T47D (cell line): Measurements from ENCODE around the gene STAT6.
A peak's percentile ranks its signal among the peaks of the same experiment; 100 is the strongest.

ENCODE experiments used
- DNase-seq, 2 experiments: peaks; one replicate each; pipeline versions ENCODE4 v3.0.0 to v3.0.0-alpha.2; 2011 to 2012; ENCODE audit warnings: low read depth in 1 of 2, low spot score in 1 of 2
- JUND ChIP-seq: IDR thresholded peaks from 2 replicates; pipeline ENCODE4 v1.6.1; 2012; ENCODE audit warnings: low read depth
- in situ Hi-C: cut with HindIII; loops from 2 replicates; pipeline ENCODE4 v1.10.0; 2016; ENCODE audit warnings: low sequenced_read_pairs, low pct_unique_long_range_greater_than_20kb

The STAT6 gene, protein sequence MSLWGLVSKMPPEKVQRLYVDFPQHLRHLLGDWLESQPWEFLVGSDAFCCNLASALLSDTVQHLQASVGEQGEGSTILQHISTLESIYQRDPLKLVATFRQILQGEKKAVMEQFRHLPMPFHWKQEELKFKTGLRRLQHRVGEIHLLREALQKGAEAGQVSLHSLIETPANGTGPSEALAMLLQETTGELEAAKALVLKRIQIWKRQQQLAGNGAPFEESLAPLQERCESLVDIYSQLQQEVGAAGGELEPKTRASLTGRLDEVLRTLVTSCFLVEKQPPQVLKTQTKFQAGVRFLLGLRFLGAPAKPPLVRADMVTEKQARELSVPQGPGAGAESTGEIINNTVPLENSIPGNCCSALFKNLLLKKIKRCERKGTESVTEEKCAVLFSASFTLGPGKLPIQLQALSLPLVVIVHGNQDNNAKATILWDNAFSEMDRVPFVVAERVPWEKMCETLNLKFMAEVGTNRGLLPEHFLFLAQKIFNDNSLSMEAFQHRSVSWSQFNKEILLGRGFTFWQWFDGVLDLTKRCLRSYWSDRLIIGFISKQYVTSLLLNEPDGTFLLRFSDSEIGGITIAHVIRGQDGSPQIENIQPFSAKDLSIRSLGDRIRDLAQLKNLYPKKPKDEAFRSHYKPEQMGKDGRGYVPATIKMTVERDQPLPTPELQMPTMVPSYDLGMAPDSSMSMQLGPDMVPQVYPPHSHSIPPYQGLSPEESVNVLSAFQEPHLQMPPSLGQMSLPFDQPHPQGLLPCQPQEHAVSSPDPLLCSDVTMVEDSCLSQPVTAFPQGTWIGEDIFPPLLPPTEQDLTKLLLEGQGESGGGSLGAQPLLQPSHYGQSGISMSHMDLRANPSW

DNA sequence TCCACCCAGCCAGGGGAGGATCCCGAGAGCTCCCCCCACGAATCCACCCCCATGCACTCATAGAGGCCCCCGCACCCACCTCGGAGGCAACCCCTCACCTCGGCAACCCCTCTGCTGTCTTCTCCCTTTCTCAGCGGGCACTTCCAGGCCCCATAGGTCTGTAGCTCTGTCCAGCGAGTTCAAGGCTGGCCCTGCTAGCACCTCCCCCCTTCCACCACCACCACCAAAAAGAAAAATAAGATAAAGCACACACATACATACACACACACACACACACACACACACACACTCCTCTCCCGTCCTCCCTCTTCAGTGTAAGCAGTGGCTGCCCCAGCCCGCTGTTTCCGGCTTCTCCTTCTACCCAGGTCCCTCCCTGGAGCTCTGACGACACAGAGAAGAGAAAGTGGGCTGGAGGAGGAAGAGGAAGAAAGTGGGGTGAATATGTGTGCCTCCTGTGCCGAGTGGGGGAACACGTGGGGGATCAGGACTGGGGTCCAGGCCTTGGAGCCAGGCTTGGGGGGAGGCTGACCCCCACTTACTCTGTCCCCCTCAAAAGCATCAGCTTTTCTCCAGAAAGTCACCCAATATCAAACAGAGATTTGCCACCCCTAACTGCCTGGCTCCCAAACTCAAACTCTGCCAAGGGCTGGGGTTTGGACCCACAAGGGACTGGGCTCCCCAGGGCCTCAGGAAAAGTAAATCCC, at the start of gene STAT6:
STAT6 (minus strand) TSS at position 332 of the 704 bp plus-strand sequence. CDS start 3,084 bp downstream, outside the sequence.
- TF ChIP-seq JUND, result no peak
- peak; percentile 67 to 90 for DNase-seq
- in situ Hi-C loops, result no loop called here

- in situ Hi-C loops, result no loop called here
- no peak for TF ChIP-seq JUND
- DNase-seq, result no peak
Measured at GRCh38 chr12:57160741-57161140, 49.6 kb upstream of the STAT6 start.

- DNase-seq, result no peak
- no peak for TF ChIP-seq JUND
- in situ Hi-C loops, result no loop called here
Measured at GRCh38 chr12:57160040-57160439, 48.9 kb upstream of the STAT6 start.

- in situ Hi-C loops, result no loop called here
- DNase-seq, result no peak
- no peak for TF ChIP-seq JUND
Measured at GRCh38 chr12:57159311-57159710, 48.1 kb upstream of the STAT6 start.

DNA sequence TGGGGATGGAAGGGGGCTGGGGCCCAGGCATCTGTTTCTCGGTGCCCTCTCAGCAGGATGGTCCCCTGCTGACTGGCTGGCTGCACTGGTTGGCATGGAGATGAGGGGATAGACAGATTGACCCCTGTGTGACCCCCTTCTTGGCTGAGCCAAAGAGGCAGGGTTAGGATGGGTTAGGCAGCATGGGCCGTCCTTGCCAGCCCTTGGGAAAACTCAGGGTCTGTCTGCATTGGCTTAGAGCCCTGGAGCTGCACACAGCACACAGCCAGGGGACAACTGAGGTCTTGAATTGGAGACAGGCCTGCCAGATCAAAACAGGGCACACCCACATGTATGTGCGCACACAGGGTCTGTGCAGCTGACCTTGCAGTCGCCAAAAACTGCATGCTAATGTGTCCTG, 47.5 kb upstream of the STAT6 start:
- no peak for TF ChIP-seq JUND
- no peak for DNase-seq
- in situ Hi-C loops, result no loop called here

DNA sequence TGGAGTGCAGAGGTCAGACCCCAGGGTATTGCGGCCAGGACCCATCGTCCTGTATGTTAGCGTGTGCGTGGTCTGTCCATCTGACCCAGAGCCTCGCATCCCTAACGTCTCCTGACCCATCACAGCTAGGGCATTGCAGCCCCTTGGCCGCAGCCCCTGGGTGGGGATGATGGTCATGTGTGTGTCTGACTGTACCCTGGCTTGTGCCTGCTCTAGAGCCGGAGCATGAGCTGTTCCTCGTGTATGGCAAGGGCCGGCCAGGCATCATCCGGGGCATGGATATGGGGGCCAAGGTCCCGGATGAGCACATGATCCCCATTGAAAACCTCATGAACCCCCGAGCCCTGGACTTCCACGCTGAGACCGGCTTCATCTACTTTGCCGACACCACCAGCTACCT, 47.0 kb upstream of the STAT6 start:
- TF ChIP-seq JUND, result no peak
- DNase-seq, result no peak
- in situ Hi-C loops, result no loop called here

DNA sequence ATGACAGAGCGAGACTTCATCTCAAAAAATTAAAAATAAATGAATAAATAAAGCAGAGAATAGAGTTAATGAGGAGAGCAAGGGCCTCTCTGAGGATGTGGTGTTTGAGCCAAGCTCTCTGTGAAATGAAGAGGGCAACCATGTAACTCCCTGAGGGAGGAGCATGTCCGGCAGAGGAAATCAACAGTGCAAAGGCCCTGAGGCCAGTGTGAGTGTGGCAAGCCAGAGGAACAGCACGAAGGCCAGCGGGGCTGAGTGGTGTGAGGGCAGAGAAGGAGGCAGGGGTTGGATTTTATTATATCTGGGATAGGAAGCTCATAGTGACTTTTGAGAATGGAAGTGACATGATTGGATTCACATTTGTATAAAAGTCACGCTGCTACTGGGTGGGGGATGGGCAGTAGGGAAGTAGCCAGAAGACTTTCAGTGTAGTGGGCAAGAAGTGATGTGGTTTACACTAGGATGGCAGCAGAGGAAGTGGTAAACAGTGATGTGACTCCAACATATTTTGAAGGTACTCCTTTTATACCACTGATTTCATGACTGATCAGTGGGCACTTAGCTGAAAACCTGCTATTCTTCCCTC, 46.5 kb upstream of the STAT6 start:
- in situ Hi-C loops, result no loop called here
- no peak for DNase-seq
- no peak for TF ChIP-seq JUND

DNA sequence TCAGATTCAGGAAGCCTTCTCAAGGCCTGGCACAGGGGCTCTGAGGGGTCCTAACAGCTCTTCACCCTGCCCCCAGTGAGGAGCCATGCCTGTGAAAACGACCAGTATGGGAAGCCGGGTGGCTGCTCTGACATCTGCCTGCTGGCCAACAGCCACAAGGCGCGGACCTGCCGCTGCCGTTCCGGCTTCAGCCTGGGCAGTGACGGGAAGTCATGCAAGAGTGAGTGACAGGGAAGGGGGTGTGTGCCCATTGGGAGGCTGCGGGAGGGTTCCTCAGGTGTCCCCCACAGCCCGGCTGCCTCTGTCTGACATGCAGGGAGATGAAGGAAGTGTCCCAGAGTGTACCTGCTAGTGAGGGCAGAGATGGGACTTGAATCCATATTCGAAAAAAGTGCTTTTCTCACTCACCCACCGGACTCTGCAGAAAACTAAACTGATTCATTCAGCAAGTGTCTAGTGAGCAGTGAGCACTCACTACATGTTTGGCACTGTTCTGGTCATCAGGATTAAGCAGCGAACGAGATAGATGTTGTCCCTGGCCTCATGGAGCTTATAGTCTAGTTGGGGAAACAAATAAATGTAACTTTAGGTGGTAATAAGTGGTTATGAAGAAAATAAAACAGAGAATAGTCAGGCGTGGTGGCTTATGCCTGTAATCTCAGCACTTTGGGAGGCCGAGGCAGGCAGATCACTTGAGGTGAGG, 45.7 kb upstream of the STAT6 start:
- DNase-seq, result no peak
- TF ChIP-seq JUND, result no peak
- in situ Hi-C loops, result no loop called here

DNA sequence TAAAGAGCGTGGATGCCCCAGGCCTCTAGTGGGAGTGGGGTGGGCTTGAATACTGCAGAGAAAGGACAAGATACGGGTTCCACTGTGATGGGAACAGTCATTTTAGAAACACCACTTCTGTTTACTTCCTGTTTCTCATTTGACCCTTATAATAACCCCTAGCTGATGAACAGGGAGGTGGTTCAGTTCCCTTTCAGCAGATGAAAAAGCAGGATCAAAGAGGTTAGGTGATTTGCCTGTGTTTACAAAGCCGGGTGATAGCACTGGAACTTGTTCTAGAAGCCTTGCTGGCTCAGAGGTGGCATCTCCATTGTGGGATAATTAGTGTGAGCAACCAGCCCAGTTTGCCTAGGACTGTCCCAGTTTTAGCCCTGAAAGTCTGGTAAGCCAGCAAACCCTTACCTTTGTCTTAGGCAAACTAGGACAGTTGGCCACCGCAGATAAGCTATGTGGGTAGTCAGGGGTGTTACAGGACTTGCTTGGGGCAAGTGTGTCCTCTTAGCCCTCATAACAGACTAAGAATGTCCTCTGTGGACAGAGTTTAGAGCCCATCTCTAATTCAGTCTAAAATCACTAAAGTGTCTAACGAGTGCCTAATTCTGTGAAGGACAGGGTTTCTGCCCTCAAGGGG, 43.8 kb upstream of the STAT6 start:
- no peak for DNase-seq
- in situ Hi-C loops, result no loop called here
- TF ChIP-seq JUND, result no peak

GRCh38 chr12:57154076-57154475, 42.9 kb upstream of the STAT6 start:
- TF ChIP-seq JUND, result no peak
- DNase-seq, result no peak
- in situ Hi-C loops, result no loop called here

DNA sequence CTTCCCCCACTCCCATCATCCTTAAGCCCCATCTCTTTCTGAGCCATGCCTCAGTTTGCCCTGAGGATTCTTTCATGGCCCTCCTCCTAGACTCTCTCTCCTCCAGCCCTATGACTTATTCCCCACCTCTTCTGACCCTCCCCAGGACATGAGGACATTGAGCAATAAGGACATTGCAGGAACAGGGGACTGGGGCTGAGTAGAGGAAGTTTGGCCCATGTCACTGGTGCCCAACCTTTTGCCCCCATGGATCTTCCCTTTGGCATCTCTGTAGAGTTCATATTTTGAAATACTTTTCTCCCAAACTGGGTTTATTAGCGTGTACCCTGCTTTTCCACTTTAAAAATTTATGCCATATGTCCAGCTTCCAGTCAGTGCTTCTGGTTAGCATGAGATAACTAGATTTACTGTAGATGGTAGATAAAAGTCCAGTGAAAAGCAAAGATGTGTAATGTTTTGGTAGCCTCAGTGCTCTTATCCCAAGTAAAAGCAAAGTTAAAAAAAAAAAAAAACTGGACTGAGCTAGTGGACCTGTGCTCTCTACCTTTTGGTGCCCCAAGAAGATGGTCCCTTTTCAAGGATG, 42.3 kb upstream of the STAT6 start:
- TF ChIP-seq JUND, result no peak
- no peak for DNase-seq
- in situ Hi-C loops, result no loop called here
